B cell (primary cell): Measurements from ENCODE around the gene DDAH1.

Experiments used
- CTCF ChIP-seq: fragments of 200-600 bp; IDR thresholded peaks from one replicate; pipeline ENCODE4 v1.8.0; 2022; ENCODE audit warnings: antibody characterized with exemption, mild to moderate bottlenecking
- EZH2 ChIP-seq: IDR thresholded peaks from 2 replicates; pipeline ENCODE4 v1.6.1; 2012; ENCODE audit warnings: borderline replicate concordance, low read depth, mild to moderate bottlenecking, moderate library complexity, low read length; ENCODE audit not compliant: insufficient read depth, poor library complexity, severe bottlenecking

- no peak for TF ChIP-seq CTCF
- TF ChIP-seq EZH2, result no peak
These were observed 180.8 kb downstream of the DDAH1 start for GRCh38 chr1:85284202-85284601.
